Mesothelial cell of epicardium (in vitro differentiated cells): ENCODE measurements around the gene ABCA13. TPM values are rescaled to one million over a fixed set of nuclear protein-coding genes. Genes with fewer than 3 reads are reported as not detected.

Experiments used
- DNase-seq, 2 experiments: peaks; one replicate each; pipeline ENCODE4 v3.0.0; 2021; ENCODE audit warnings: low spot score in 2 of 2; ENCODE audit not compliant: unreplicated experiment in 2 of 2
- H3K27ac Mint-ChIP-seq: 2 replicates; pipeline ENCODE4 v1.8.0; 2021; ENCODE audit warnings: mixed read lengths
- H3K27me3 Mint-ChIP-seq: 2 replicates; pipeline ENCODE4 v1.8.0; 2021; ENCODE audit warnings: low read depth, mixed read lengths
- H3K36me3 Mint-ChIP-seq: 2 replicates; pipeline ENCODE4 v1.8.0; 2021; ENCODE audit warnings: mixed read lengths
- H3K4me1 Mint-ChIP-seq: 2 replicates; pipeline ENCODE4 v1.8.0; 2021; ENCODE audit warnings: mixed read lengths
- H3K4me3 Mint-ChIP-seq: 2 replicates; pipeline ENCODE4 v1.8.0; 2021; ENCODE audit warnings: mild to moderate bottlenecking, moderate library complexity, mixed read lengths
- H3K9me3 Mint-ChIP-seq: 2 replicates; pipeline ENCODE4 v1.8.0; 2021; ENCODE audit warnings: mixed read lengths
- total RNA-seq: library from RNA; stranded (reverse); gene quantifications from 3 replicates; pipeline ENCODE4 v1.2.1, GENCODE V29; 2021
- TF ChIP-seq, protein P1 (sequence below): fragments of 200-600 bp; sonication (generic); IDR thresholded peaks from one replicate; pipeline ENCODE4 v1.5.0; 2021; ENCODE audit warnings: antibody characterized with exemption; ENCODE audit not compliant: unreplicated experiment

The ABCA13 gene
- total RNA-seq, 1 donor from 2014 or later, result 0.29 TPM

DNA sequence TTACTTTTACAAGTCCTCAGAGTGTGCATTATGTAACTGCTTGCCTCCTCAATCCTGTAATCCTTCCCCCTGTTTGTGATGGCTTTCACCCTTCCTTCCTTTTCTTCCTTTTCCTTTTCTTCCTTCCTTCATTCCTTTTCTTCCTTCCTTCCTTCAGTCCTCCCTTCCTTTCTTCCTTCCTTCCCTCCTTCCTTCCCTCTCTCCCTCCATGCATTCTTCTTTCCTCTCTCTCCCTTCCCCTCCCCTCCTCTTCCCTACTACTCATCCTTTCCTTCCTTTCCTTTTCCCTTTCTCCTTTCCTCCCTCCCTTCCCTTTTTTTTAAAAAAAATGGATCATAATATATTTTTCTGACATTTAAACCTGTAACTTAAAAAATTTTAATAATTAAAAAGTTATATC lies 22.2 kb upstream of the ABCA13 start:
- Mint-ChIP-seq H3K4me1 (peaks cover 22% of the 10 kb centered on the region), H3K4me3 (no peak overlapping the region), H3K9me3 (peaks cover 9% of the 10 kb centered on the region), H3K27me3 (no peaks in the 10 kb centered on the region), H3K27ac (no peak overlapping the region), H3K36me3 (peaks cover 2% of the 10 kb centered on the region)
- no peak for DNase-seq
- TF ChIP-seq, protein P1, sequence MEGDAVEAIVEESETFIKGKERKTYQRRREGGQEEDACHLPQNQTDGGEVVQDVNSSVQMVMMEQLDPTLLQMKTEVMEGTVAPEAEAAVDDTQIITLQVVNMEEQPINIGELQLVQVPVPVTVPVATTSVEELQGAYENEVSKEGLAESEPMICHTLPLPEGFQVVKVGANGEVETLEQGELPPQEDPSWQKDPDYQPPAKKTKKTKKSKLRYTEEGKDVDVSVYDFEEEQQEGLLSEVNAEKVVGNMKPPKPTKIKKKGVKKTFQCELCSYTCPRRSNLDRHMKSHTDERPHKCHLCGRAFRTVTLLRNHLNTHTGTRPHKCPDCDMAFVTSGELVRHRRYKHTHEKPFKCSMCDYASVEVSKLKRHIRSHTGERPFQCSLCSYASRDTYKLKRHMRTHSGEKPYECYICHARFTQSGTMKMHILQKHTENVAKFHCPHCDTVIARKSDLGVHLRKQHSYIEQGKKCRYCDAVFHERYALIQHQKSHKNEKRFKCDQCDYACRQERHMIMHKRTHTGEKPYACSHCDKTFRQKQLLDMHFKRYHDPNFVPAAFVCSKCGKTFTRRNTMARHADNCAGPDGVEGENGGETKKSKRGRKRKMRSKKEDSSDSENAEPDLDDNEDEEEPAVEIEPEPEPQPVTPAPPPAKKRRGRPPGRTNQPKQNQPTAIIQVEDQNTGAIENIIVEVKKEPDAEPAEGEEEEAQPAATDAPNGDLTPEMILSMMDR, result no peak

DNA sequence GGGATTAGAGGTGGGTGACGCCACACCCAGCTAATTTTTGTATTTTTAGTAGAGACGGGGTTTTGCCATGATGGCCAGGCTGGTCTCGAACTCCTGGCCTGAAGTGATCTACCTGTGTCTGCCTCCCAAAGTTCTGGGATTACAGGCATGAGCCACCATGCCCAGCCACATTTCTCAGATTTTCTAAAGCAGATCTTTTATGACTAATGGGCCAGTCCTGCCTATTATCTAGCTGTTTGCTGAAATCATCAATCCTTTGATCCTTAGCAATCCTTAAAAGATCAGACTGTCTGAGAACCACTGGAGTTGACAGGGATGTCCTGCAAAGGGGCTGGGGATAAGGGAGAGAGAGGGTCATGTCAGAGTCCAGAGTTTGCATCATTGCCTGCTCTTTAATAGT lies 21.2 kb upstream of the ABCA13 start:
- no peak overlapping the region for H3K27ac Mint-ChIP-seq
- peaks cover 22% of the 10 kb centered on the region for H3K4me1 Mint-ChIP-seq
- peaks cover 2% of the 10 kb centered on the region for H3K36me3 Mint-ChIP-seq
- no peak overlapping the region for H3K4me3 Mint-ChIP-seq
- DNase-seq, result no peak
- peaks cover 6% of the 10 kb centered on the region for H3K9me3 Mint-ChIP-seq
- no peaks in the 10 kb centered on the region for H3K27me3 Mint-ChIP-seq
- TF ChIP-seq, protein P1, result no peak

DNA sequence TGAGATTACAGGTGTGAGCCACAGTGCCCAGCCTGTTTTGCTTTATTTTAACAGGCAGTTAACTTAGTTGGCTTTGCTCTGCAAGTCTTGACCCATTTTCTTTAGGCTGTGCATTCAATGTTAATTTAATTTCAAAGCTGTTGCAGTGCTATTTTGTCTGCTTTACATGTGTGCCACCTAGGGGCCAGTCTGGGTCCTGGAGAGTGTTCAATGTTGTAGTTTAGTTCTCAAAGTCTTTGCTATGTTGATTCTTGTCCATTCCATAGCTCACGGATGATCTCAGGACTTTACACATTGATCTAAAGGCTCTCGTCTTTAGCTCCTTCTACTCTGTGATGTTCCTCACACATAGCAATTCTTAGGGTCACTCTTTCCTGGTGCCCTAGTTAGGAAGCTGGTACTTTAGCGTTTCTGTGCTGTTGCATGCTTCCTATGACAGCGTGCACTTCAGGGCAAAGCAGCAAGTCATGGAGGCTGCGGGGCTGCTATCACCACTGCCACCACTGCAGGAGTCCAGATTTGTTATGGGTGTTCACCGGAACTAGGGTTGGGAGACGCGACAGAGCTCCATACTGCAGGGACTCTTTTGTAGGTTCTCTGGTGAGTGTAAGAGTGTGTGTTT lies 16.4 kb upstream of the ABCA13 start:
- peak in 1 of 2 experiments; percentile 44 for DNase-seq
- Mint-ChIP-seq H3K9me3 (peaks cover 4% of the 10 kb centered on the region), H3K27me3 (peaks cover 16% of the 10 kb centered on the region), H3K4me3 (no peak overlapping the region), H3K4me1 (no peaks in the 10 kb centered on the region), H3K36me3 (peaks cover 2% of the 10 kb centered on the region), H3K27ac (no peak overlapping the region)
- TF ChIP-seq, protein P1, result peak; percentile 48

DNA sequence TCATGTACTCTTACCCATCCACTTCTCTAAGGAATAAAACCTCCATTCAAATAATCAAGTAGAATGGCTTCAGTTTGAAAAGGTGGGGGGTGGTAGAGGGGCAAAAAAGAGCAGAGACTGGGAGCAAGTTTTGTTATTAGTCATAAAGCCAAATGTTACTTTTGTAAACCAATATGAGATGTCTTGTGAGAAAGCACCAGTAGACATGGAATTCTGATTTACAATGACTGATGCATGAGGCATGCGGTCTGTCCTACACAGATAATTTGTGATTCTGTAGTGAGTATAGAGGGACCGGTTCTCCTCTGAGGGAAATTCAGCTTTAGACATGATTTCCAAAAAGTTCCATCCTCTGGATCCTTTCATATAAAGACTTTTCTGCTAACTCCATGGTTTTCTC lies 12.9 kb upstream of the ABCA13 start:
- no peak overlapping the region for H3K27ac Mint-ChIP-seq
- peaks cover 16% of the 10 kb centered on the region for H3K27me3 Mint-ChIP-seq
- H3K9me3 Mint-ChIP-seq, result peaks cover 17% of the 10 kb centered on the region
- TF ChIP-seq, protein P1, result no peak
- H3K4me3 Mint-ChIP-seq, result no peak overlapping the region
- DNase-seq, result no peak
- H3K4me1 Mint-ChIP-seq, result no peaks in the 10 kb centered on the region
- H3K36me3 Mint-ChIP-seq, result peaks cover 2% of the 10 kb centered on the region

DNA sequence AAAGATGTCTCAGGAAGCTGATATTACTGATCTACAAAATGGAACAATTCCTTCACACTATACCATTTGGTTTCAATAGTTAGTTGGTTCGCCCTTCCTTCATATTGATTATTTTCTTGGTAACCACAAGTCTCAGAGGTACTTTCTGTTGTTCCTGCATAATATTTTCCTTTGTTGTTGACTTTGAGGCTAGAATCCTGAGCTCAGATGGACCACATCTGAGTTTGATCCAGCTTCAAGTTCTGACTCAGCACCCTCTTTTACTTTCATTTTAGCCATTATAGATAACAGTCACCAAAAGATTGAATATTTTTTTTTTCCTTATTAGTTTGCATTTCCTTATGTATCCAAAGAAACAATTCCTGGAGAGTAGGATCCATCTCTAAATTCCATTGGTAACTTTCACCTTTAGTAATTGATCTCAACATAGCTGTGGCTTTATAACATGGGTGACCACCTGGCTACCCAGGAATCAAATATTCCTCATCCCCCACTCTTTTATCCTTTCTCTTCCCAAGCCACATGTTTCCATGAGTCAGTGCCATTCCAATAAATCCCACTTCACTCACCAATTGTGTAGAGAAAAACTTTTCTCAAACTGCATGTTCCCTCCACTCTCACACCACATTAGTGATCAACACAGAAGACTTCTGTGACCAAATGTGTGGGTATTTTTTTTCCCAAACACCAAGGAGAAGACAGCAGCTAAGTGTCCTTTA lies 9.7 kb upstream of the ABCA13 start:
- TF ChIP-seq, protein P1, result no peak
- DNase-seq, result no peak
- H3K9me3 Mint-ChIP-seq, result peaks cover 30% of the 10 kb centered on the region
- H3K36me3 Mint-ChIP-seq, result no peaks in the 10 kb centered on the region
- H3K27ac Mint-ChIP-seq, result no peak overlapping the region
- H3K27me3 Mint-ChIP-seq, result peaks cover 11% of the 10 kb centered on the region
- H3K4me1 Mint-ChIP-seq, result no peaks in the 10 kb centered on the region
- H3K4me3 Mint-ChIP-seq, result no peak overlapping the region
